Measurements from ENCODE around the gene ERG. TPM values are rescaled to one million over a fixed set of nuclear protein-coding genes. Genes with fewer than 3 reads are reported as not detected.

ERG gene
- total RNA-seq, 1 donor from 2014 or later = under 0.01 TPM

- DNase-seq (ENCODE audit: low read depth) = no peak
- no peak for TF ChIP-seq CTCF (IDR thresholded peaks at IDR 0.05; ENCODE audit: insufficient read depth, low read length, severe bottlenecking)
- no peak for FAIRE-seq
Observed at GRCh38 chr21:38499296-38499695, 1.0 kb upstream of the ERG start.

GRCh38 chr21:38496224-38496623 lies 2.1 kb downstream of the ERG start:
- no peak for DNase-seq (ENCODE audit: low read depth)
- Histone ChIP-seq H3K27me3 (ENCODE audit: control insufficient read depth, insufficient read depth, low read length) (no peaks in the 10 kb centered on the region), H3K4me3 (ENCODE audit: low read depth, low read length) (no peak overlapping the region), H3K36me3 (ENCODE audit: control insufficient read depth, insufficient read depth, low read length) (no peaks in the 10 kb centered on the region)
- TF ChIP-seq CTCF (IDR thresholded peaks at IDR 0.05; ENCODE audit: insufficient read depth, low read length, severe bottlenecking) = no peak
- FAIRE-seq = no peak

More at GRCh38 chr21:38499296-38499695, 1.0 kb upstream of the ERG start:
- H3K36me3 ChIP-seq (ENCODE audit: control insufficient read depth, insufficient read depth, low read length) = no peaks in the 10 kb centered on the region
- no peaks in the 10 kb centered on the region for H3K27me3 ChIP-seq (ENCODE audit: control insufficient read depth, insufficient read depth, low read length)
- H3K4me3 ChIP-seq (ENCODE audit: low read depth, low read length) = no peak overlapping the region

GRCh38 chr21:38495696-38496095 lies 2.6 kb downstream of the ERG start:
- no peak overlapping the region for H3K4me3 ChIP-seq (ENCODE audit: low read depth, low read length)

GRCh38 chr21:38495242-38495641 lies 3.0 kb downstream of the ERG start:
- FAIRE-seq = no peak
- TF ChIP-seq CTCF (IDR thresholded peaks at IDR 0.05; ENCODE audit: insufficient read depth, low read length, severe bottlenecking) = no peak
- Histone ChIP-seq H3K4me3 (ENCODE audit: low read depth, low read length) (no peak overlapping the region), H3K27me3 (ENCODE audit: control insufficient read depth, insufficient read depth, low read length) (no peaks in the 10 kb centered on the region), H3K36me3 (ENCODE audit: control insufficient read depth, insufficient read depth, low read length) (no peaks in the 10 kb centered on the region)
- no peak for DNase-seq (ENCODE audit: low read depth)

More at GRCh38 chr21:38495696-38496095, 2.6 kb downstream of the ERG start:
- DNase-seq (ENCODE audit: low read depth) (no peak), FAIRE-seq (no peak)
- no peak for TF ChIP-seq CTCF (IDR thresholded peaks at IDR 0.05; ENCODE audit: insufficient read depth, low read length, severe bottlenecking)
- no peaks in the 10 kb centered on the region for H3K27me3 ChIP-seq (ENCODE audit: control insufficient read depth, insufficient read depth, low read length)
- no peaks in the 10 kb centered on the region for H3K36me3 ChIP-seq (ENCODE audit: control insufficient read depth, insufficient read depth, low read length)

DNA sequence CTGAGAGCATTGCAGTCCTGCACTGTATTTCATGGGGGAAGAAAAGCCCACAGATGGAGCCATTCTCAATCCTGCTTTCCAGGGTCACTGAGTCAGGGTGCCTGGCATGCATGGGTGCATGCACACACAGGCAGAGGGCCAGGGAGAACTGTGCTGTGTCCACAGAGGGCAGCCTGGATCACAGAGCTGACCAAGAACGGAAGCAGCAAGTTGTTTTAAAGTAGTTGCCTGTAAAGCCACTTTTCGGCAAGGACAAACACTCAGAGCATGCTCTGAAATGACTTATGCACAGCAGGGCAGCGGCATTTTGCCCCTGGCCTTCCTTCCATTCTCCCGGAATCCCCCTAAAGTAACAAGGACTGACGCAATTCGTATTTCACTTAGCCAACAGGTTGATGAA lies 3.6 kb downstream of the ERG start:
- DNase-seq (ENCODE audit: low read depth) (no peak), FAIRE-seq (no peak)
- no peaks in the 10 kb centered on the region for H3K27me3 ChIP-seq (ENCODE audit: control insufficient read depth, insufficient read depth, low read length)
- H3K4me3 ChIP-seq (ENCODE audit: low read depth, low read length) = no peak overlapping the region
- TF ChIP-seq CTCF (IDR thresholded peaks at IDR 0.05; ENCODE audit: insufficient read depth, low read length, severe bottlenecking) = no peak
- H3K36me3 ChIP-seq (ENCODE audit: control insufficient read depth, insufficient read depth, low read length) = no peaks in the 10 kb centered on the region

DNA sequence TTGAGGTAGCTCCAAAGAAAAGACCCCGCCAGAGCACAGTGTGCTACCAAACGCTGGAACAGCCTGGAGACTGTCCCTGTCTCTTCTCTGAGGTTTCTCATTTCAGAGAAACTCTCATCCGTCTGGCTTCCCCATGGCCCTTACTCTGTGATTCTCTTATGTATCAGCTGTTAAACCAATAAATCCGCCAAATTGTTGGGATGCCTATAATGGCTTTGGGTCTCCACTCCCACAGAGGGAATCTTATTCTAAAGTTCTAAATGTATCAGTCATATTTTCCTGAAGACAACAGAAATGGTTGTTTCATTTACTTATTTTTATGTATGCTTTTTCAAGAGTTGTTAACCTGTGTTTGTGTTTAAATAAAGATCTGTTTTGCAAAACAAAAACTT lies 4.0 kb downstream of the ERG start:
- Histone ChIP-seq H3K36me3 (ENCODE audit: control insufficient read depth, insufficient read depth, low read length) (no peaks in the 10 kb centered on the region), H3K27me3 (ENCODE audit: control insufficient read depth, insufficient read depth, low read length) (no peaks in the 10 kb centered on the region), H3K4me3 (ENCODE audit: low read depth, low read length) (no peak overlapping the region)
- DNase-seq (ENCODE audit: low read depth) (no peak), FAIRE-seq (no peak)
- TF ChIP-seq CTCF (IDR thresholded peaks at IDR 0.05; ENCODE audit: insufficient read depth, low read length, severe bottlenecking) = no peak

All from bronchial epithelial cell (primary cell).